H1 (cell line): Measurements from ENCODE around the gene MOK. TPM values are rescaled to one million over a fixed set of nuclear protein-coding genes. Genes with fewer than 3 reads are reported as not detected.

Source experiments
- CBX8 ChIP-seq: fragments of 300-800, 300-1000 bp; sonication (generic); IDR thresholded peaks from 2 replicates; pipeline ENCODE4 v1.7.1; 2016; ENCODE audit warnings: low read depth, low read length, borderline replicate concordance
- JUND ChIP-seq: IDR thresholded peaks from 2 replicates; pipeline ENCODE4 v1.6.1; 2011; ENCODE audit warnings: mild to moderate bottlenecking, improper control_type of control experiment, low read length
- KDM5A ChIP-seq: fragments of 200-600 bp; IDR thresholded peaks from 2 replicates; pipeline ENCODE4 v1.7.1; 2012; ENCODE audit warnings: mild to moderate bottlenecking, low read length, inconsistent platforms, mixed read lengths
- POLR2A ChIP-seq, 2 experiments: IDR thresholded peaks; 1 replicate in 1 of 2; 2 replicates in 1 of 2; pipeline ENCODE4 v1.6.1; 2011; ENCODE audit warnings: low read depth in 2 of 2, low read length in 2 of 2, mild to moderate bottlenecking in 2 of 2; ENCODE audit errors: control extremely low read depth in 1 of 2
- polyA plus RNA-seq, 7 experiments: library from polyadenylated mRNA; depleted of rRNA in 3 of 7; stranded (reverse) in 5 of 7; unstranded in 2 of 7; fragments of >200 nt in 5 of 7; fragments of 200-250 nt in 2 of 7; gene quantifications; 1 replicate in 5 of 7; 2 replicates in 1 of 7; 4 replicates in 1 of 7; pipeline versions ENCODE4 v1.2.1 to v1.2.3, GENCODE V29; 2011 to 2013; ENCODE audit warnings: missing spikeins in 2 of 7, mixed read lengths in 2 of 7
- total RNA-seq: library from RNA; stranded (reverse); fragmentation: NEBNext Ultra II Directional; extraction: Animal tissue kit (Norgen Biotek cat#: 25700); gene quantifications from 2 replicates; pipeline ENCODE4 v1.2.1, GENCODE V29; 2021
- TF ChIP-seq, protein P1 (sequence below): IDR thresholded peaks from 2 replicates; pipeline ENCODE4 v1.6.1; 2011; ENCODE audit warnings: low read length, improper control_type of control experiment

The MOK gene
- total and polyA plus RNA-seq, 2 of the 8 experiments (the other 6 are each of a cell fraction or from before 2014, with no cell fraction given): 2.1 to 2.5 TPM

DNA sequence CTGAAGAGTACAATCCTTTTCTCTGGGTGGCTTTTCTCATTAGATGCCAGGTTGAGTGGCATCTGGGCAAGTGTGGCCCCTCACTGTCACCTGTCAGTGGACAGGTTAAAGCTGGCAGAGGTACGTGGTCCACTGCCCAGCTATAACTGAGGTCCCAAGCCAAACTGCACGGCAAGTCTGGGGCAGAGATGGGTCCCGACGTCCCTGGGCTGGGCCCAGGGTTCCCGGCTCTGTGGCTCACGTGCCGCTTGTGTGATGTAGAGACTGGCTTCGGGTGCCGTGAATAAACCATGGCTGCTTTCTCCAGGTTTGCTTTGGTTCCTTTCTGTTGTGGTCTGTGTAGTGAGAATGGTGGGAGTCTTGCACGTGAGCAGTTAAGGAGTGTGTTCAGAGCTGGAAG is 87.6 kb downstream of the MOK start (continued):
- TF ChIP-seq CBX8: no peak
- no peak for TF ChIP-seq POLR2A (IDR thresholded peaks at IDR 0.05; ENCODE audit: control extremely low read depth in 1 of 2, low read depth in 2 of 2, low read length in 2 of 2)
- no peak for TF ChIP-seq KDM5A
- TF ChIP-seq, protein P1, sequence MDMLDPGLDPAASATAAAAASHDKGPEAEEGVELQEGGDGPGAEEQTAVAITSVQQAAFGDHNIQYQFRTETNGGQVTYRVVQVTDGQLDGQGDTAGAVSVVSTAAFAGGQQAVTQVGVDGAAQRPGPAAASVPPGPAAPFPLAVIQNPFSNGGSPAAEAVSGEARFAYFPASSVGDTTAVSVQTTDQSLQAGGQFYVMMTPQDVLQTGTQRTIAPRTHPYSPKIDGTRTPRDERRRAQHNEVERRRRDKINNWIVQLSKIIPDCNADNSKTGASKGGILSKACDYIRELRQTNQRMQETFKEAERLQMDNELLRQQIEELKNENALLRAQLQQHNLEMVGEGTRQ: no peak
- TF ChIP-seq JUND: no peak
